ENCODE results near the gene MAN1A1.

Gene MAN1A1

DNA sequence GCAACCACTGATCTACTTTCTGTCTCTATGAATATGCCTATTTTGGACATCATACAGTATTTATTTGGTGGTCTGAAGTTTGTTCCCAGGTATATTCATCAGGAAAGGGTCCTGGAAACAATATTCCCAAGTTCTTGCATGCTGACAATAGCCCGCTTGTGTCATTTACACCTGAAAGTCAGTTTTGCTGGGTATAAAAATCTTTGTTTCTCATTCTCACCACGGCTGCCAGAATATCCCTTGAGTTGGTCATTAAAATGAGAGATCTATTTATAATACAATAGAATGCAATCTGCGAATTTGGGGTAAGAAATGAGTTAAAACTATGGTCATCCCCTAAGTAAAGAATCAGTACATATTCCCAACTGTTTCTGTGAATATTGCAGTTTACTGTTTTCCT is 79.0 kb downstream of the MAN1A1 start:
- DNase-seq (ENCODE audit: low read depth in 2 of 2) = no peak

DNA sequence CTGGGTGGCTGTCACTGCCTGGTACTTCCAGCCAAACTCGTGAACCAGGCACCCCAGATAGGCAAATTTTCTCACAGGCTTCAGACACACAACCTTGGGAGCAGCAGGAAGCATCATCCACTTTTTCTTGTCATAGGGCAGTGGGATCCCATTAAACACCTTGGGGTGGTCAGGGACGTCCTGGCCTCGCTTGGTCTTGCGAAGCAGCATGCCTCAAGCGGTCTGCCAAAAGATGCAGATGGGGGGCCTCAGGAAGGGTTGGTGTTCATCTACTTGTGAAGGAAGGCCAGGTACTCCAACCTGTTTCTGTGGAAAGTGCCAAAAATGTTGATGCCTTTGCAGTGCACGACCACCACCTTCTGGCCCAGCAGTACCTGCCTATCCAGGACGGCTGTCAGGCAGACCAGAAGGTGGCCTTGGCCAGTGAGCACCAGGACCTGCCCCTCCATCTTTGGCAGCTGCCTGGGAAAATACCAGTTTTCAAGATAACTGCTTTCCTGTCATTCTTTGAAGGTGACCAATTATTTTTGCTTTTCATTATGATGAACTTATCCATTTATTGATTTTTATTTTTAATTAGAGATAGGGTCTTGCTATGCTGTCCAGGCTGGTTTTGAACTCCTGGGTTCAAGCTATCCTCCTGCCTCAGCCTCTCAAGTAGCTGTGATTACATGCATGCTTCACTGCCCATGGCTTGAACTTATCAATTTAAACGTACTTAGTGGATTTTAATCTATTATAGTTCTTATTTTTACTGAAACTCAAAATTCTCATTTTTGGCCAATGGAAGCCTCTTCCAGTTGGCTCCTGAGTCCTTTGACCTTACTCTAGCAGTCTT is 80.1 kb downstream of the MAN1A1 start:
- DNase-seq (ENCODE audit: low read depth in 2 of 2) = no peak

DNA sequence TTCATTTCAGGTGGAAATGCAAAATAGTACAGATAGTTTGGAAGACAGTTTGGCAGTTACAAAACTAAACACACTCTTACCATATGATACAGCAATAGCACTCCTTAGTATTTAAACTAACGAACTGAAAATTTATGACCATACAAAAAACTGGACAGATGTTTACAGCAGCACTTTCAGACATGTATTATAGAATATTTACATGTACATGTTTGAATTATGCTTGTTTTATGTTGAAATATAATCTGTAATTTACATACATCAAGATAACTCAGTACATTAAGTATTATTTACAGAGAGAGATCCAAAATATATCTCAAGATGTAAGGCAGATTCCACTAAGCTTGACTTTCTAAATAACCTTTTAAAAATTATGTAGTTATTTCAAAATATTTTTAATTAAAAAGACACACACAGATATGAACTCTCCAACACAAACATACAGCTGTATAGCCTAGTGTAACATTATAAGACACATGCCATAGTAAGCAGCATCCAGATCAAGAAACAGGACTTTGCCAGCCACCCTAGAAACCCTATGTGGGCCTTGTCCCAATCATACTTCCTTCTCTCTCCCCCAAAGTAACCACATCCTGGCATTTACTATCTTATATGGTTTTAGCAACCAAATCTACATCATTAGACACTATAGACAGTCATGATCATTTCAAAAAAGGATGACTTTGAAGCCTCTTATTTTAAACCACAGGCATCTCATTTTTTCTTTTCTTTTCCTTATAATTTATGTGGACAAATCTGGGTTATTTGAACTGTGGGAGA is 82.2 kb downstream of the MAN1A1 start:
- DNase-seq (ENCODE audit: low read depth in 2 of 2) = no peak

DNA sequence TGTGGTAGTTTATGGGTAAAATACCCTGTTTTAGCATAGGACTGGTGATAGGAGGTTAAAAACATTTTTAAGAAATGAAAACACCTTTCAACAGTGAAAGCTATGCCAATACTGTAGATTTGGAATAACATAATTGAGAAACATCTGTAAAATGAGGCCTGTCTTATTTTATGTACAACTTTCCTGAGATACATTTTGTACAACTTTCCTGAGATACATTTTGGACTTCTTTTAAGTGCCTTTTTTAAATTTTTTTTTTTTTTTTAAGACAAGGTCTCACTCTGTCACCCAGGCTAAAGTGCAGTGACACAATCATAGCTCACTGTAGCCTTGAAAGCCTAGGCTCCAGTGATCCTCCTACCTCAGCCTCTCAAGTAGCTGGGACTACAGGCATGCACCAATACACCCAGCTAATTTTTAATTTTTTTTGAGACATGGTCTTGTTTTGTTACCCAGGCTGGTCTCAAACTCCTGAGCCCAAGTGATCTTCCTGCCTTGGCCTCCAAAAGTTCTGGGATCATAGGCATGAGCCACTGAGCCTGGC is 84.6 kb downstream of the MAN1A1 start:
- DNase-seq (ENCODE audit: low read depth in 2 of 2) = no peak

DNA sequence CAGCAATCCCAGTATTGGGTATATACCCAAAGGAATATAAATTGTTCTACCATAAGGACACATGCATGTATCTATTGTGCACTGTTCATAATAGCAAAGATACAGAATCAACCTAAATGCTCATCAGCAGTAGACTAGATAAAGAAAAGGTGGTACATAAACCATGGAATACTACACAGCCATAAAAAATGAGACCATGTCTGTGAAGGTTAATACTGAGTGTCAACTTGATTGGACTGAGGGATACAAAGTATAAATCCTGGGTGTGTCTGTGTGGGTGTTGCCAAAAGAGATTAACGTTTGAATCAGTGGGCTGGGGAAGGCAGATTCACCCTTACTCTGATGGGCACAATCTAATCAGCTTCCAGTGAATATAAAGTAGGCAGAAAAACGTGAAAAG is 86.9 kb downstream of the MAN1A1 start:
- no peak for DNase-seq (ENCODE audit: low read depth in 2 of 2)

DNA sequence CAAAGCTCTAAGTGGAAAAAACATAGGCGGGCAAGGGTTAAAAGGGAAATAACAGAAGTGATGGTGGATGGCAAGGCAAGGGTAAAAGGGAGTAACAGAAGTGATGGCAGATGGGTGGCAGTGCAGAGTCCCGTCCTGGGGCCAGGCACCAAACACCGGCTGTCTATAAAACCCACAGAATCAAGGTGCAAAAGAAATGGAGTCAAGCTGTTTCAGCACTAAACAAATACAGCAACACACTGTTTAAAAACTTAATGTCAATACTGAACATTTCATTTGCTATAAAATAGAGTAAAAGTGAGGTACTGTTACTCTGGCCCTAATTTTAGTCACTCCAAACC is 87.6 kb downstream of the MAN1A1 start:
- no peak for DNase-seq (ENCODE audit: low read depth in 2 of 2)

DNA sequence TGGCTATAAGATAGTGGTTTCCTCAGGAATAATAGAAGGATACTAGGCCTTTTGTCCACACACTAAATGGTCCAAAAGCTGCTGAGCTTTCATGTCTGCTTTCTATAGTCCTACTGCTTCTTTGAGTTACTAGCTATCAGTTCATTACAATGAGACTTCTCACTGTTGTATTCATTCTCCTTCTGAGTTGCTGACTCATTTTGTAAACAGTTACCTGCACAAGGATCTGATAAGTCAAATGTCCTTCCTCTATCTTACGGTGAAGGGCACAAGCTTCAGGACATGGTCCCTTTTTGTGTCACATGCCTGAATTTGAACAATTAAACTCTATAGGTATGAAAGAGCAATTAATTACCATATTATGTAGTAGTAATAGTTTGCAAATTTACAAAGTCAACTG is 90.5 kb downstream of the MAN1A1 start:
- DNase-seq (ENCODE audit: low read depth in 2 of 2) = no peak

DNA sequence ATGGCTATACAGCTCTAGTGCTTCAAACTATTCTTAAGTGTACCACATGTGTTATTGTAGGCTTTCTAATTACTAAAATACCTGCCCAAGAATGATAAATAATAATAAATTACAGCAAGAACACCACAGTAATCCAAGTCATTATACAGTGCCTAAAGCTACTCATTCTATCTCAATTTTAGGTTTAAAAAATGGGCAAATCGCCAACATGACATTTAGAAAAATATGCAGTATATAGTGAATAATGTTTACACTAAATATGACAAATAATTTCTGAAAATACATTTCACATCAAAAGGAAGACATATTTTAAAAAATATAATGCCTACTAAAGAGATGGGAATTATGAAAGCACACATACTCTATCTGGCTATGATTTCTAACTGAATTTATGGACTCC is 91.8 kb downstream of the MAN1A1 start:
- DNase-seq (ENCODE audit: low read depth in 2 of 2) = no peak

DNA sequence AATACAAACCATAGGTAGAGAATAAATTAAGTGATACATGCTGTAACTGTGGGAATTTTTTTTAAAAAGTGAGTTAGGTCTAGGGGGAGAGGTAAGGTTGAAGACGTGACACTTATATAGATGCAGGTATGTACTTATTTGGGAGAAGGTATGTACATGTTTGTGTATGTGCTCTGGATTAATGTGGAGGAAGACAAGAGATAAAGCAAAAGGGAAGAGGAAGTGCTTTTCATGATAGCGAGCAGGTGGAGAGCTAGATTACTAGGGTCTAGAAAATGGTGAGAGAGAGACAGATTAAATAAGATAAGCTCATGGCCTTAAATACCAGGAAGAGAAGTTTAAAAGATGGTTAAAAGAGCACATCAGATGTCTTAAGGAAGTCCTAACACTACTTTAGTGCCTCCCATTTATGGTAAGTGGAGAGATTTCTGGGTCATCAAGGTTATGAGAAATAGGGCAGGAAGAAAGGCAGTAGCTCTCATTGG is 92.5 kb downstream of the MAN1A1 start:
- no peak for DNase-seq (ENCODE audit: low read depth in 2 of 2)

DNA sequence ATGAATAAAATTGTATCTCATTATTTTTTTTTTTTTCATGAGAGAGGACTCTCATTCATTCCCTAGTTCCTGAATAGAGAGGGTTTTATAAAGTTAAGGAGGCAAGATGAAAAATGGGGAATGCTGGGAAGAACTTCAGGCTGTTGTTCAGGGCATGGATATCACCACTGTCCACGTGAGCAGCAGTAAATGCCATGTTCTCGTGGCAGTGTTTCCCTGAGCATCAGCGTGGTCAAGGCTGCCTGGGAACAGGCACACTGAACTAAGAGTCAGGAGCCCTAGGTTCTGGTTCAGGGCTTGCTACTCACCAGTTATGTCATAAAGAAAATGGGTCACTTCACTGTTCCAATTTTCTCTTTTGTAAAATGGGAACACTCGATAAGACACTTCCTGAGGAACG is 93.2 kb downstream of the MAN1A1 start:
- DNase-seq (ENCODE audit: low read depth in 2 of 2) = no peak

DNA sequence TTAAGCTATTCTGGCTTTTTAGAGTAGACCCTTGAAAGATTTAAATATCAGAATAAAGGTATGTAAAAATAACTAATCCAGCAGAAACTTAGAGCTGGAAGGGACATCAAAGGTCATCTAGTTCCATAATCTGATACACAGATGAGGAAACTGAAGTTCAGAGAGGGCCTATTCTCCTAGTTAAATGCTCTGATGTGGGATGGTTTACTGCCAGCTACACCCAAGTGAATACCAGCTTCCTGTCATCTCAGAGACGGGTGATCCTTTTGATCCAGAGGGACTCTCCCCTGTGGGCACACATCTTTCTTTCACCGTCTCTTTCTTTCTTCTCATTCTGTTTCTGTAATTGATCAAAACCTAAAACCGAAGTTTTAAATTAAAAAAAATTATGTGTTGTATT is 94.1 kb downstream of the MAN1A1 start:
- no peak for DNase-seq (ENCODE audit: low read depth in 2 of 2)

DNA sequence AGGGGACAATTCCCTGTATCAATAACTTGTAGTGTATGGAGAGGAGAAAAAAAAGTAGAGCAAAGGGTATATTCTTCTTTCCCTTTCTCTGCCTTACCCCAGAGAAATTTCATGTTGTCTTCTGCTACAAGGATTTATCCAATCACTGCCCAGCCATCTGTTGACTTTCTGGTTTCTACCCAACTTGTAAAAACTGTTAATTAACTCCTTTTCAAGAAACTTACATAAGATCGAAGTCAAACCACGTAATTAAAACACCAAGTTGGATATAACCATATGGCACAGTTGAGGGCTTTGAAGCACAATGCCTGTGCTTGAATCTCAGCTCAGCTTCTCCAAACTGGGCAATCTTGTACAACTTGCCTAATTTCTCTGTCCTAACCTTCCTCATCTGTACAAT is 99.5 kb downstream of the MAN1A1 start:
- DNase-seq (ENCODE audit: low read depth in 2 of 2) = no peak

DNA sequence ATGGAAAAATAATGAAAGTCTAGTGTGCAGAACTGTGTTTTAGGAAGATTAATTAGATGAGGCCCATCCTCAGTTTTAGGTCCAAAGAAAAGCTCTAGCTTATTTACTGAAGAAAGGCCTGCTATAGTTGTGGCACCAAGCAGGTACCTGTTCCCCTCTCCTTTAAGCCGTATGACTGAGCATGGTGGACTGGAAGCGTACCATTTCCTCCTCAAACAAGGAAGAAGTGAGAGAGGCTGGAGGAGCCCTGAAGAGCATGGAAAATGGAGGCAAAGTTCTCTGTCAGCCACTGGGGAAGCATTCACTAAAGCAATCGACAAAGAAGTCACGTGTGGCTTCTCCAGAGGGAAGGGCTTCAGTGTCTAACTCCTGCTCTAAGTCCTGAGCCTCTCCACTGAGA is 100.2 kb downstream of the MAN1A1 start:
- DNase-seq (ENCODE audit: low read depth in 2 of 2) = no peak

DNA sequence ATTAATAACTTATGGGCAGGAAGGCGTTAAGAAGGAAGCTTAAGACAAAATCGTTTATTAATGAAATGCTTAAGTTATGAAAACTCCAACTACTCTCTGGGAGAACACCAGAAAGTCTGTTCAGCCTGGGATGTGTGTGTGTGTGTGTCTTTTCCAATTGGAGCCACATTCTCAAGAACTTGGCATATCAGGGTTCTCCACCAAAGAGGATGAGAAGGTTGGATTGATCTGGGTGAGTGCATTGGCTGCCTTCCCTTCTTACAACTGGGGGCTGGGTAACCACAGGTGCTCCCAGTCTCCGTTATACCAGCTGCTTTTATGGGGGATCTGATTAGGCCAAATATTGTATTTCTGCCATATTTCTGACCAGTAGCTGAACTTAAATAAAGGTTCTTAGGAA is 102.1 kb downstream of the MAN1A1 start:
- DNase-seq (ENCODE audit: low read depth in 2 of 2) = no peak

DNA sequence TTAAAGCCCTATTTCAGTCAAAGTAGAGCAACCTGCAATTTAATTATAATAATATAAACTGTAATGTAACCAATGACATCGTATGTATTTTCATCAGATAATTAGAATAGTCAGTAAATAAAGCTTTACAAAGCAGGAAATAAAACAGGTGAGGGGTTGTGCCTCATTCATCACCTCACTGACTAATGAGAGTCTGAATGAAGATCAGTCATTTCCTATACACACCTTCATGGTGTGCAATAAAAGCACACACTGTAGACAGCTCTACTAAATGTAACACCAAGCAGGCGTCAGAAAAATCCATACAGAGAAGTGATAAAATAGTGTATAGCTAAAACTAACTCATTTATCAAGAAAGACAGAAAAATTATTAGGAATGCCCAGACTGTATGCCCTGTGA is 105.9 kb downstream of the MAN1A1 start:
- DNase-seq (ENCODE audit: low read depth in 2 of 2) = no peak

DNA sequence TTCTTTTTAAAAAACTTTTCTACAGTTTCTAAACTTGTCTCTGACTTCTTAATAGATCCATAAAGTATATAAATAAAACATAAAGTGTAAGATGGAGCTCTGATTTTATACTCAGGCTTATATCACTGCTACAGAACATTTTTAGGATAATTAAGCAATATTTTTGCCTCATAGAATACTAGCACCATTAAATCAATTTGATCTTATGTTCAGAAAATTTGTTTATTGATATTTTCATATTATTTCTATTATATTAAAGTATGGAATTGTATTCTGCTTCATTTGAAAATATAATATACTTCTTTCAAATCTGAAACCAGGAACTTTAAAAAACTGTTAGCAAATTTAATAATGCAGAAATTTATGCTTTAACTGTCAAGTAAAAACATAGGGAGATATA is 106.5 kb downstream of the MAN1A1 start:
- no peak for DNase-seq (ENCODE audit: low read depth in 2 of 2)

DNA sequence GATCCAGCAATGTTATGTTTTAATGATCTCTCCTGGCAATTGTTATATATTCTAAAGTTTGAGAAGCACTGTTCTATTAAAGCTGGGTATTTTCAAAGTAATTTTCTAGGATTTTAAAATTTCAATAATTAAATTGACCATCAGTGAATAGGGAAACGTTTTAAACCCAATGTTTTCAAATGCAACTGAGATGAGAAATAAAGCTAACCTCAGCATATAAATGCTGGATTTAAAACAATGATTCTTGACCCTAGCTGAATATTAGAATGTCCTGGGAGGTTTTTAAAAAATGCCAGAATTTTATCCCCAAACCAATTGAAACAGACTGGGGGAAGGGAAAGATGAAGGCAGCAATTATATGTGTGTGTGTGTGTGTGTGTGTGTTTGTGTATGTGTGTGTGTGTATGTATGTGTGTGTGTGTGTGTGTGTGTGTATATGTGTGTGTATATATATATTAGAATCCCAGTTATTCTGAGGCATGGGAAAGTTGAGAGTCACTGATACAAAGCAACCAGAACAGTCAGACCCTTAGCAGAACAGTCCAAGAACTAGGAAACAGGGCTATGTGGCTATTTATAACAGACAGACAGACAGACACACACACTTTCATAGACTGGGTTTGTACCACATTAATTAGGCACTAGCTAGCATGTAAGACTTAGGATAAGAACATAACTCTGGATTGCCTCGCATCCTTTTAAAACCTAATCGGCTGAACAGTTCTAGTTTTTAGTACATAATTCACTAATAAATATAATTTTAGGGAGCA is 107.8 kb downstream of the MAN1A1 start:
- DNase-seq (ENCODE audit: low read depth in 2 of 2) = no peak

DNA sequence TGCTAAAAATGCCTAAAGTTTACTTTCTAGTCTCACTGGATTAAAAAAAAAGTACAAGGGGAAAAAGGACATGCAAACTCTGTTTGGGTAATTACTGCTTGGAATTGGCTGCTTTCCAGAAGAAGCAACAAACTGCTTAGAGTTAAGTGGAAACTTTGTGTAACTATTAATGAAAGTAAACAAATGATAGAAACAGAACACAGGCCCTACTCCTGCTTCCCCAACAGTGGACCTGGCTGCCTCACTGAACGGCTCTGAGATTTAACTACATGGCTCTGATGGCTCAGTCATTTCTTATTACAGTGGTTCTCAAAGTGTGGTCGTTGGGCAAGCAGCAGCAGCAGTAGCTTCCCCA is 108.5 kb downstream of the MAN1A1 start:
- no peak for DNase-seq (ENCODE audit: low read depth in 2 of 2)

DNA sequence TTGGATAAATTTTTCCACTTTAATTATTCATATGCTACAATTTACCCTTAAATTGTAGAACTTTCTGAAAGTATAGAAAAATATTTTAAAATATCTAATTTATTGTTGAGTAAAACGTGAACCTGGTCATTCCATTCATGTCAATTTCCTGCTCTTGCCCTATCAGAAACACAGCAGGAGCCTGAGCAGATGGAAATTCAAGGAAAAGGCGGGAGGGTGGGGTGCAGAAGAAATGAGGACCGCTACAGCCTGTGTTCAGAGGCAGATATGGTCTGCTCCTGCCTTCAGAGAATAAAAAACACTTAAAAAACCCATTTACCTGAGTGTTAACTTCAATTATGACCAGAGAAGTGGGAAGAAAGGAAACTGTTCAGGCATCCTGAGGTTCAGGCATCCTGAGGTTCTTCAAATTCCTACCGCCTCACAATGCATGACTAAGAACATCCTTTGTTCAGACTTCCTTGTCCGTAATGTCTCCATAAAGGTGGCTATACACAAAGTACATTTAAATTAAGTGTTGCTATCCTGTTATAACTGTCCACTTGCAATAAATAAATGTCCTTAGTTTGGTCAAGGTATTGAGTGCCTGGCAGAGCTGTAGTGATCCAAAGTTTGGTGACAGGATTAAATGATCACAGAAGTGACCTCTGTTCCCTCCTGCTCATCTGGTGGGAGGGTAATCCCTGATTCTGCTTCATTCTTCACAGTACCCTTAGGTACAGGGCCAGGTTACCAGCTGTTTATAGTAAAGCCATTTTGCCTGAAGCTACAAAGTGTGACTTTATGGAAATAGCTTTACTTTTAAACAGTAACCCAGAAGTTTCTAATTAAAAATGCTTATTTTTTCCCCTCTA is 109.1 kb downstream of the MAN1A1 start:
- DNase-seq (ENCODE audit: low read depth in 2 of 2) = no peak

DNA sequence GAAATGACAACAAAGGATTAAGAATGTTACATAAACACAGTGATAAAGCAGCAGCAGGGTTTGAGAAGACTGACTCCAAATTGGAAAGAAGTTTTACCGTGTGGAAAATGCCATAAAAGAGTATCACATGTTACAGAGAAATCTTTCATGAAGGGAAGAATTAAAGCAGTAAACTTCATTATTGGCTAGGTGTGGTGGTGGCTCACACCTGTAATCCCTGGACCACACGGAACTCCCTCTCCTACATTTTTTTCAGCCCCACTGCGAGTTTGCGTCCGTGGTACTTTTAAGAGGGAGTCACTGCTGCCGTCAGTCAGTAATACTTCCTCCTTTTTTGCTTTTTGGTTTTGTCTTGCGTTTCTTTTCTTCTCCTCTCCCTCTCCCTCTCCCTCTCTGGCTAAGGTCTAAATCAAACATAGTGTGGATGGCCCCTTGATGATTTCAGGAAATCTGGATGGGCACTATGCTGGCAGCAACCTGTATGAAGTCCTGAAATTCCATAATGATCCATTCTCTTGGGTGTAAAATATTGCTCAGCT is 112.3 kb downstream of the MAN1A1 start:
- no peak for DNase-seq (ENCODE audit: low read depth in 2 of 2)

DNA sequence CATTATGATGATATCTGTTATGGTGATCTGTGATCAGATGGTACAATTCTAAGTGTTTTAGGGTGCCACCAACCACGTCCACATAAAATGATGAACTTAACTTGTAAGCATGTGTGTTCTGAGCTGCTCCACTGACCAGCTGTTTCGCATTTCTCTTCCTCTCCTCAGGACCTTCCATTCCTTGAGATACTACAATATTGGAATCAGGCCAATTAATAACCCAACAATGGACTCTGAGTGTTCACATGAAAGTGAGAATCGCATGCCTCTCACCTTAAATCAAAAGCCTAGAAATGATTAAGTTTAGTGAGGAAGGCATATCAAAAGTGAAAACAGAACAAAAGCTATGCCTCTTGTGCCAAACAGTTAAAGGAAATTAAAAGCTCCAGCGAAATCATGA is 114.6 kb downstream of the MAN1A1 start:
- no peak for DNase-seq (ENCODE audit: low read depth in 2 of 2)

Data from stimulated activated CD4-positive, alpha-beta T cell treated with anti-CD3 and anti-CD28 coated beads, Interleukin-4, amount 100 ng/mL, for 48 hours (primary cell).